HFF-Myc (cell line): ENCODE measurements around the gene ANGPT4.

ENCODE experiments used
- DNase-seq: peaks from one replicate; pipeline ENCODE4 v3.0.0-alpha.2; 2011; ENCODE audit warnings: low read depth; ENCODE audit errors: extremely low read depth
- H3K4me3 ChIP-seq: replicated peaks from 2 replicates; pipeline ENCODE4 v1.5.1; 2011; ENCODE audit warnings: low read depth, mild to moderate bottlenecking, control low read depth, low read length
- CTCF ChIP-seq: IDR thresholded peaks from 2 replicates; pipeline ENCODE4 v1.5.1; 2012; ENCODE audit warnings: mild to moderate bottlenecking, low read depth, low read length, control low read depth; ENCODE audit errors: missing control alignments

Gene ANGPT4

GRCh38 chr20:841568-842546 is 74.3 kb downstream of the ANGPT4 start:
- DNase-seq = no peak
- H3K4me3 ChIP-seq = peak overlapping the region; percentile 21; the same call in 1 of the 2 replicates
- TF ChIP-seq CTCF = no peak

- H3K4me3 ChIP-seq = peak overlapping the region; percentile 21; the same call in 1 of the 2 replicates
- DNase-seq = no peak
- no peak for TF ChIP-seq CTCF
These were observed 75.1 kb downstream of the ANGPT4 start for GRCh38 chr20:840858-841567.

GRCh38 chr20:840503-840857 is 75.7 kb downstream of the ANGPT4 start:
- no peak overlapping the region for H3K4me3 ChIP-seq
- no peak for DNase-seq
- no peak for TF ChIP-seq CTCF

GRCh38 chr20:839626-840025 is 76.5 kb downstream of the ANGPT4 start:
- no peak overlapping the region for H3K4me3 ChIP-seq
- no peak for DNase-seq
- TF ChIP-seq CTCF = no peak

- TF ChIP-seq CTCF = no peak
- no peak overlapping the region for H3K4me3 ChIP-seq
- no peak for DNase-seq
These were observed 77.1 kb downstream of the ANGPT4 start for GRCh38 chr20:839015-839414.

GRCh38 chr20:836190-836589 is 79.9 kb downstream of the ANGPT4 start:
- no peak for TF ChIP-seq CTCF
- DNase-seq = no peak
- no peak overlapping the region for H3K4me3 ChIP-seq
